Activated CD8-positive, alpha-beta memory T cell treated with anti-CD3 and anti-CD28 coated beads for 4 hours (primary cell): ENCODE results near the gene CEACAM16.
A peak's percentile ranks its signal among the peaks of the same experiment; 100 is the strongest.

Experiments used
- DNase-seq, 2 donors: peaks; one replicate each; pipeline ENCODE4 v3.0.0-alpha.2; 2020; ENCODE audit warnings: low read depth in 2 of 2

Gene CEACAM16

GRCh38 chr19:44746616-44746945 is 47.6 kb downstream of the CEACAM16 start:
- DNase-seq, result no peak

- DNase-seq, result peak; percentile 84 to 91
Measured at GRCh38 chr19:44746946-44747738, 48.2 kb downstream of the CEACAM16 start.

- DNase-seq, result no peak
Measured at GRCh38 chr19:44747739-44748425, 48.9 kb downstream of the CEACAM16 start.

GRCh38 chr19:44748426-44749254 is 49.7 kb downstream of the CEACAM16 start, which contains the start of gene BCL3:
Gene BCL3, plus strand, starts transcription at chr19:44748708. Its CDS starts 83 bp downstream, at chr19:44748791.
- peak; percentile 48 to 56 for DNase-seq

- no peak for DNase-seq
Measured at GRCh38 chr19:44749292-44749691, 50.3 kb downstream of the CEACAM16 start.

- DNase-seq, result no peak
Measured at GRCh38 chr19:44749994-44750393, 51.0 kb downstream of the CEACAM16 start.

GRCh38 chr19:44752123-44752815 is 53.3 kb downstream of the CEACAM16 start:
- DNase-seq, result no peak

GRCh38 chr19:44752816-44753625 is 54.1 kb downstream of the CEACAM16 start:
- DNase-seq, result peak; percentile 92

- DNase-seq, result no peak
Measured at GRCh38 chr19:44753626-44753931, 54.6 kb downstream of the CEACAM16 start.

GRCh38 chr19:44753932-44754749 is 55.2 kb downstream of the CEACAM16 start:
- DNase-seq, result peak; percentile 48 to 51

GRCh38 chr19:44754750-44755080 is 55.8 kb downstream of the CEACAM16 start:
- DNase-seq, result no peak

GRCh38 chr19:44755219-44755618 is 56.3 kb downstream of the CEACAM16 start:
- no peak for DNase-seq

- DNase-seq, result no peak
Measured at GRCh38 chr19:44756089-44756562, 57.2 kb downstream of the CEACAM16 start.

- no peak for DNase-seq
Measured at GRCh38 chr19:44757057-44757734, 58.2 kb downstream of the CEACAM16 start.

- DNase-seq, result no peak
Measured at GRCh38 chr19:44757735-44758505, 59.0 kb downstream of the CEACAM16 start.

GRCh38 chr19:44758596-44758995 is 59.6 kb downstream of the CEACAM16 start:
- DNase-seq, result no peak

GRCh38 chr19:44759083-44759804 is 60.3 kb downstream of the CEACAM16 start:
- no peak for DNase-seq
